ENCODE measurements around the gene SMIM3.
"Not testable (repeated sequence)": the region's sequence is repeated elsewhere in the genome, so short reads cannot be mapped to it uniquely, and the experiment has no call there.

The SMIM3 gene

DNA sequence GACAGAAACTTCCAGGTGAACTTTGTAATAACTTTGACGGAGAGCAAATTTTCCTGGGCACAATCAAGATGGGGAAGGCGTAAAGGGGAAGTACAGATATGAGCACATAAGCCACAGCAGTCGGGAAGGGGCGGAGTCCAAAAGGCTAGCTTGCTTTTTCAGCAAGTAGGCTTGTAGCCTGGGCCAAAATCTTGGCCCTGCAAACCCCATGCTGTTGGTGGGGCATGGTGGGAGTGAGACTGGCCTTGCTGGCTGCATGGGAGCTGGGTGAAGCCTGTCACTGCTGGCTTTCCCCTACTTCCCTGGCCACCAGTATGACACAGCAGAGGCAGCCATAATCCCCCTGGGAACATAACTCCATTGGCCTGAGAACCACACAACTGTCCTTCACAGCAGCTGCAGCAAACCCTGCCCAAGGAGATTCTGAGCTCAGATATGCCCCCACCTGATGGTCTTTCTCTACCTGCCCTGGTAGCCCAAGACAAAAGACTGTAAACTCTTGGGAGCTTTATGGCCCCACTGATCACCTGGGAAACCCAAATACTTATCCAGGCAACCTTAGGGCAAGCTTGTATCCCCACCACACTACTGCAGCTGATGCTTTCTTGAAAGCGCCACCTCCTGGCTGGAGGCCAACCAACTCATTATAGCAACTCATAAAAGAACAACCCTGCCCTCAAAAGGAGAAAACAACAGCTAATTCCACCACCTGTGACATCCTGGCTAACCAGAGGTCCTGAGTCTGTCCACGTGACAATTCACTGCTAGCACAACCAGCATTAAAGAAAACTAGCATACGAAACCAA lies 43.8 kb upstream of the SMIM3 start:
- no peak for ATAC-seq
- TF ChIP-seq, protein P1, sequence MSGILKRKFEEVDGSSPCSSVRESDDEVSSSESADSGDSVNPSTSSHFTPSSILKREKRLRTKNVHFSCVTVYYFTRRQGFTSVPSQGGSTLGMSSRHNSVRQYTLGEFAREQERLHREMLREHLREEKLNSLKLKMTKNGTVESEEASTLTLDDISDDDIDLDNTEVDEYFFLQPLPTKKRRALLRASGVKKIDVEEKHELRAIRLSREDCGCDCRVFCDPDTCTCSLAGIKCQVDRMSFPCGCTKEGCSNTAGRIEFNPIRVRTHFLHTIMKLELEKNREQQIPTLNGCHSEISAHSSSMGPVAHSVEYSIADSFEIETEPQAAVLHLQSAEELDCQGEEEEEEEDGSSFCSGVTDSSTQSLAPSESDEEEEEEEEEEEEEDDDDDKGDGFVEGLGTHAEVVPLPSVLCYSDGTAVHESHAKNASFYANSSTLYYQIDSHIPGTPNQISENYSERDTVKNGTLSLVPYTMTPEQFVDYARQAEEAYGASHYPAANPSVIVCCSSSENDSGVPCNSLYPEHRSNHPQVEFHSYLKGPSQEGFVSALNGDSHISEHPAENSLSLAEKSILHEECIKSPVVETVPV (CRISPR knock-in tag; IDR thresholded peaks at IDR 0.05) = no peak
- TF ChIP-seq, protein P2, sequence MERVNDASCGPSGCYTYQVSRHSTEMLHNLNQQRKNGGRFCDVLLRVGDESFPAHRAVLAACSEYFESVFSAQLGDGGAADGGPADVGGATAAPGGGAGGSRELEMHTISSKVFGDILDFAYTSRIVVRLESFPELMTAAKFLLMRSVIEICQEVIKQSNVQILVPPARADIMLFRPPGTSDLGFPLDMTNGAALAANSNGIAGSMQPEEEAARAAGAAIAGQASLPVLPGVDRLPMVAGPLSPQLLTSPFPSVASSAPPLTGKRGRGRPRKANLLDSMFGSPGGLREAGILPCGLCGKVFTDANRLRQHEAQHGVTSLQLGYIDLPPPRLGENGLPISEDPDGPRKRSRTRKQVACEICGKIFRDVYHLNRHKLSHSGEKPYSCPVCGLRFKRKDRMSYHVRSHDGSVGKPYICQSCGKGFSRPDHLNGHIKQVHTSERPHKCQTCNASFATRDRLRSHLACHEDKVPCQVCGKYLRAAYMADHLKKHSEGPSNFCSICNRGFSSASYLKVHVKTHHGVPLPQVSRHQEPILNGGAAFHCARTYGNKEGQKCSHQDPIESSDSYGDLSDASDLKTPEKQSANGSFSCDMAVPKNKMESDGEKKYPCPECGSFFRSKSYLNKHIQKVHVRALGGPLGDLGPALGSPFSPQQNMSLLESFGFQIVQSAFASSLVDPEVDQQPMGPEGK (CRISPR knock-in tag; IDR thresholded peaks at IDR 0.05; ENCODE audit: borderline replicate concordance) = no peak
- TF ChIP-seq ZC3H10 (CRISPR knock-in tag; IDR thresholded peaks at IDR 0.05) (no peak), ZFP30 (CRISPR knock-in tag; IDR thresholded peaks at IDR 0.05) (no peak), BACH2 (CRISPR knock-in tag; IDR thresholded peaks at IDR 0.05; ENCODE audit: borderline replicate concordance) (no peak), GLIS3 (CRISPR knock-in tag; IDR thresholded peaks at IDR 0.05) (no peak), ARNTL (CRISPR knock-in tag; IDR thresholded peaks at IDR 0.05; ENCODE audit: borderline replicate concordance, low read depth) (no peak), POU6F1 (CRISPR knock-in tag; IDR thresholded peaks at IDR 0.05; ENCODE audit: borderline replicate concordance, low read depth) (no peak), CSDC2 (CRISPR knock-in tag; IDR thresholded peaks at IDR 0.05) (no peak)

GRCh38 chr5:150738862-150739261 lies 39.7 kb upstream of the SMIM3 start:
- TF ChIP-seq PPARA (CRISPR knock-in tag; IDR thresholded peaks at IDR 0.05; ENCODE audit: borderline replicate concordance) = no peak
- no peak for TF ChIP-seq GLIS3 (CRISPR knock-in tag; IDR thresholded peaks at IDR 0.05)
- no peak for TF ChIP-seq ESRRG (CRISPR knock-in tag; IDR thresholded peaks at IDR 0.05)
- TF ChIP-seq, protein P3, sequence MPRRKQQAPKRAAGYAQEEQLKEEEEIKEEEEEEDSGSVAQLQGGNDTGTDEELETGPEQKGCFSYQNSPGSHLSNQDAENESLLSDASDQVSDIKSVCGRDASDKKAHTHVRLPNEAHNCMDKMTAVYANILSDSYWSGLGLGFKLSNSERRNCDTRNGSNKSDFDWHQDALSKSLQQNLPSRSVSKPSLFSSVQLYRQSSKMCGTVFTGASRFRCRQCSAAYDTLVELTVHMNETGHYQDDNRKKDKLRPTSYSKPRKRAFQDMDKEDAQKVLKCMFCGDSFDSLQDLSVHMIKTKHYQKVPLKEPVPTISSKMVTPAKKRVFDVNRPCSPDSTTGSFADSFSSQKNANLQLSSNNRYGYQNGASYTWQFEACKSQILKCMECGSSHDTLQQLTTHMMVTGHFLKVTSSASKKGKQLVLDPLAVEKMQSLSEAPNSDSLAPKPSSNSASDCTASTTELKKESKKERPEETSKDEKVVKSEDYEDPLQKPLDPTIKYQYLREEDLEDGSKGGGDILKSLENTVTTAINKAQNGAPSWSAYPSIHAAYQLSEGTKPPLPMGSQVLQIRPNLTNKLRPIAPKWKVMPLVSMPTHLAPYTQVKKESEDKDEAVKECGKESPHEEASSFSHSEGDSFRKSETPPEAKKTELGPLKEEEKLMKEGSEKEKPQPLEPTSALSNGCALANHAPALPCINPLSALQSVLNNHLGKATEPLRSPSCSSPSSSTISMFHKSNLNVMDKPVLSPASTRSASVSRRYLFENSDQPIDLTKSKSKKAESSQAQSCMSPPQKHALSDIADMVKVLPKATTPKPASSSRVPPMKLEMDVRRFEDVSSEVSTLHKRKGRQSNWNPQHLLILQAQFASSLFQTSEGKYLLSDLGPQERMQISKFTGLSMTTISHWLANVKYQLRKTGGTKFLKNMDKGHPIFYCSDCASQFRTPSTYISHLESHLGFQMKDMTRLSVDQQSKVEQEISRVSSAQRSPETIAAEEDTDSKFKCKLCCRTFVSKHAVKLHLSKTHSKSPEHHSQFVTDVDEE (CRISPR knock-in tag; IDR thresholded peaks at IDR 0.05) = no peak
- no peak for TF ChIP-seq ZFP3 (CRISPR knock-in tag; IDR thresholded peaks at IDR 0.05)
- no peak for TF ChIP-seq ZC3H10 (CRISPR knock-in tag; IDR thresholded peaks at IDR 0.05)
- TF ChIP-seq ZNF565 (CRISPR knock-in tag; conservative IDR thresholded peaks at IDR 0.05; ENCODE audit: low read depth) = no peak
- ATAC-seq = no peak

DNA sequence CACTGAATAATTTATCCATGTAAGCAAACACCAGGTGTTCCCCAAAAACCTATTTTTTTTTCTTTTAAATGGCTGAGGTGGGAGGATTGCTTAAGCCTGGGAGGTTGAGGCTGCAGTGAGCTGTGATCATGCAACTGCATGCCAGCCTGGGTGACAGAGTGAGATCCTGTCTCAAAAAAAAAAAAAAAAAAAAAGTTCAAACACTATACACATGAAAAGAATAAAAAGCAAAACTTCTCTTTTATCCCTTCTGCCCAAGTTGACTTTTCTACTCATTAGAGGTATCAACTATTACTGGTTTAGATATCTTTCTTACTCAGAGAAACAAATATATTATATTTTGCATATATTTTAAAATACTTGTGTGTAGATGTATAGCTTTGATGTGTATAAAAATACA lies 37.6 kb upstream of the SMIM3 start:
- no peak for TF ChIP-seq ZC3H10 (CRISPR knock-in tag; IDR thresholded peaks at IDR 0.05)
- no peak for TF ChIP-seq RARB (CRISPR knock-in tag; IDR thresholded peaks at IDR 0.05)
- no peak for TF ChIP-seq ISL1 (CRISPR knock-in tag; IDR thresholded peaks at IDR 0.05)
- TF ChIP-seq, protein P3 (CRISPR knock-in tag; IDR thresholded peaks at IDR 0.05) = no peak
- TF ChIP-seq TOX (CRISPR knock-in tag; IDR thresholded peaks at IDR 0.05; ENCODE audit: borderline replicate concordance) = no peak
- TF ChIP-seq ZNF8 (CRISPR knock-in tag; IDR thresholded peaks at IDR 0.05) = no peak
- no peak for TF ChIP-seq SNAI2 (CRISPR knock-in tag; IDR thresholded peaks at IDR 0.05)
- TF ChIP-seq POU6F1 (CRISPR knock-in tag; IDR thresholded peaks at IDR 0.05; ENCODE audit: borderline replicate concordance, low read depth) = no peak
- TF ChIP-seq ZFP3 (CRISPR knock-in tag; IDR thresholded peaks at IDR 0.05) = no peak
- no peak for TF ChIP-seq ZFP30 (CRISPR knock-in tag; IDR thresholded peaks at IDR 0.05)
- no peak for TF ChIP-seq GLIS3 (CRISPR knock-in tag; IDR thresholded peaks at IDR 0.05)
- no peak for ATAC-seq

DNA sequence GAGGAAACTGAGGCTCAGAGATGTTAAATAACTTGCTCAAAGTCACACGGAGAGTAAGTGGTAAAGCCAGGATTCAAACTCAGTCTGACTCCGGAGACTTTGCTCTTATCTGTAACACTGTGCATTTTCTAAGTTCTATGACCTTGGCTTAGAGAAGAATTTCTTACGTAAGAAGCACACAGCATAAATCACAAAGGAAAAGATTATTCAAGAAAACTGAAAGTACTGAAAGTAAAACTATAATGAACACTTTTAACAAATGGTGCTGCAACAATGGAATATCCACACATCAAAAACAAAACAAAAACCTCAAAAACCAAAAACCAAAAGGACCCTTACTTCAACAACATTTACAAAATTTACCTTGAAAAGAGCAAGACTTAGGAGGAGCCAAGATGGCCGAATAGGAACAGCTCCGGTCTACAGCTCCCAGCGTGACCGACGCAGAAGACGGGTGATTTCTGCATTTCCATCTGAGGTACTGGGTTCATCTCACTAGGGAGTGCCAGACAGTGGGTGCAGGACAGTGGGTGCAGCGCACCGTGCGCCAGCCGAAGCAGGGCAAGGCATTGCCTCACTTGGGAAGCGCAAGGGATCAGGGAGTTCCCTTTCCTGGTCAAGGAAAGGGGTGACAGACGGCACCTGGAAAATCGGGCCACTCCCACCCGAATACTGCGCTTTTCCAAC lies 36.0 kb upstream of the SMIM3 start:
- not testable (repeated sequence) for ATAC-seq

GRCh38 chr5:150743142-150743488 lies 35.4 kb upstream of the SMIM3 start:
- not testable (repeated sequence) for ATAC-seq
